Pons (tissue), 1 donor: ENCODE measurements around the gene HYAL4.

Experiments used
- DNase-seq: peaks from one replicate; pipeline ENCODE4 v3.0.0-alpha.2; 2016; ENCODE audit warnings: low spot score

HYAL4 gene

GRCh38 chr7:123916240-123916724 is 71.3 kb downstream of the HYAL4 start:
- peak; percentile 31 for DNase-seq

DNA sequence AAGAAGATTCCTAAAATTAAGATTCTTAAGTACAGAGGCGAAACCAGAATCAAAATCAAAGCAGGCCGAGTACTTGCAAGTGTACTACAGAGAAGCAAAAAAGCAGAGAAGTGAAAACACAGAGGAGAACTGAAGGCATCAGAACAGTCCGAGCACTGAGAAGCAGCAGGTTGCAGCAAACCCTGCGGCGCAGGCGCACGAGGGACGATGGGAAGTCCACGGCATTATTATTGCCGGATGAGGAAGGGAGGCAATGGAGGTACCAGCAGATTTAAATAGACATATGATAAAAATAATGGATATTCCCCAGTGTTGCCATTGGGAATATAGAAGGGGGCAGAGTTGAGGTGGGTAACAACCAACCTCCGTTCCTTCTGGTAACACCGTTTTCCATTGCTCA is 72.9 kb downstream of the HYAL4 start:
- DNase-seq: no peak

- no peak for DNase-seq
Measured at GRCh38 chr7:123918309-123918708, 73.3 kb downstream of the HYAL4 start.

DNA sequence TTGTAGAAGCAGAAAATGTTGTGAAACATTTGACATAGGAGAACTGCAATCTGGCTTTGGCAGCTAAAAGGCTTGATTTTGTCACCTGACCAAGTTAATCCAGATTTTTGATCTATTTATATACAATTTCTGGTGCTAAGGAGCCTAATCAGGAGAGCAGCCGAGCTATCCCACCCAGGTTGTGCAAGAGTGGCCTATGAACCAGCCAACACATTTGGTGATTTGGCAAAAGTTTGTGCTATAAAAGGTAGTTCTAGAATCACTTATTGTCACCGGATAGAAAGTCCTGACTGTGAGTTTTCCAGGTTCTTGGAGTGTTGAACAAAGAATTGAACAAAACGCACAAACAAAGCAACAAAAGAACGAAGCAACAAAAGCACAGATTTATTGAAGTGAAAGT is 78.6 kb downstream of the HYAL4 start:
- no peak for DNase-seq

- DNase-seq: no peak
Measured at GRCh38 chr7:123924941-123925340, 80.0 kb downstream of the HYAL4 start, which contains the start of gene SPAM1. SPAM1 (plus strand) TSS chr7:123925241; CDS start chr7:123953571, 28,330 bp downstream.
